AG10803 (cell line): ENCODE data around the gene FER1L5.
A peak's percentile ranks its signal among the peaks of the same experiment; 100 is the strongest.

Source experiments
- DNase-seq: peaks from one replicate; pipeline ENCODE4 v3.0.0; 2010; ENCODE audit warnings: low read depth
- H3K4me3 ChIP-seq: 2 replicates; pipeline ENCODE4 v1.5.1; 2011; ENCODE audit warnings: mild to moderate bottlenecking, low read length, control low read depth
- TF ChIP-seq, protein P1 (sequence below): conservative IDR thresholded peaks from 2 replicates; pipeline ENCODE4 v1.5.1; 2011; ENCODE audit warnings: mild to moderate bottlenecking, low read length, control low read depth, inconsistent platforms

FER1L5 gene

DNA sequence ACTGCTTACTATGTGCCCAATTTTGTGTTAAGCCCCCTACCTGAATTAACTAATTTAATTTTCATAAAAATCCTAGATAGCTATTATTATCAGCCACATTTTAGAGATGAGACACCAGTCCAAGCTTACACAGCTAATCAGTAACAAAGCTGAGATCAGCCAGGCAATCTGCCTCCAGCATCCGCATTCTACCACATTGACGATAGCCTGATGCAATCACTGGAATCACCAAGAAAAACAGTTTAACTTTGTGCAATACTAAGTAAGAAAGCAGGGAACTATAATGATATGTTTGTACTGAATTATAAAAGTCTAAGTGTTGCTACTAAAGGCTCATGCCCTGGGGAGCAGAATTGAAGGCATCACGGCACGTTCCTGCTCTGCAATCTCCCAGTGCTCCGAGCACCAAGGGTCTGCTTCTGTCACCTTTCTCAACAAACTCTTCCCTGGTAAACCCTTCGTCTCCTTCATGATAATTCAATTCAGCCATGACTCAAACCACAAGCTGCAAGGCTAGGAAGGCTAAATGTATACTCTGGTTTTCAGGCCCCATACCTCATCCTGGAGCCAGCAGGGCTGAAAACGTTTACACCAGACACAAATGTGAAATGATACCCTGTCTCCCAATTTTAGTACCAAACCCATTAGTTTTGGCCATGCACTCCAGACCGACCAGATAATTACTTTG, 23.8 kb upstream of the FER1L5 start:
- peak; percentile 56 for DNase-seq
- TF ChIP-seq, protein P1, sequence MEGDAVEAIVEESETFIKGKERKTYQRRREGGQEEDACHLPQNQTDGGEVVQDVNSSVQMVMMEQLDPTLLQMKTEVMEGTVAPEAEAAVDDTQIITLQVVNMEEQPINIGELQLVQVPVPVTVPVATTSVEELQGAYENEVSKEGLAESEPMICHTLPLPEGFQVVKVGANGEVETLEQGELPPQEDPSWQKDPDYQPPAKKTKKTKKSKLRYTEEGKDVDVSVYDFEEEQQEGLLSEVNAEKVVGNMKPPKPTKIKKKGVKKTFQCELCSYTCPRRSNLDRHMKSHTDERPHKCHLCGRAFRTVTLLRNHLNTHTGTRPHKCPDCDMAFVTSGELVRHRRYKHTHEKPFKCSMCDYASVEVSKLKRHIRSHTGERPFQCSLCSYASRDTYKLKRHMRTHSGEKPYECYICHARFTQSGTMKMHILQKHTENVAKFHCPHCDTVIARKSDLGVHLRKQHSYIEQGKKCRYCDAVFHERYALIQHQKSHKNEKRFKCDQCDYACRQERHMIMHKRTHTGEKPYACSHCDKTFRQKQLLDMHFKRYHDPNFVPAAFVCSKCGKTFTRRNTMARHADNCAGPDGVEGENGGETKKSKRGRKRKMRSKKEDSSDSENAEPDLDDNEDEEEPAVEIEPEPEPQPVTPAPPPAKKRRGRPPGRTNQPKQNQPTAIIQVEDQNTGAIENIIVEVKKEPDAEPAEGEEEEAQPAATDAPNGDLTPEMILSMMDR: no peak
- no peak overlapping the region for H3K4me3 ChIP-seq

DNA sequence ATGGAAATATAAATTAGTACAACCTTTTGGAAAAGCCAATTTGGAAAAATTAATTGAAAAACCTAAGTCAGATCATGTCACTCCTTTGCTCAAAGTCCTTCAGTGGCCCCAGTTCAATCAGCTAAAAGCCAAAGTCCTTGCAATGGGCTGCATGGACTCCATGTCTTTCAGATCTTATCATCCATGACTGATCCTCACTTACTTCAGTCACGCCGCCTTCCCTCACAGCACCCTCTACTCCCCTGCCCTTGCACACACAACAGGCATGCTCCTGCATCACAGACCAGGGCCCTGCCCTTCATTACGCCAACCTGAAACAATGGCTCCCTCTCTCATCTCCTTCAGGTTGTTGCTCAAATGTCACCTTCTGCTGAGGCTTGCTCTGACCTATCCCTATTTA, 20.0 kb upstream of the FER1L5 start:
- no peak for DNase-seq
- no peak overlapping the region for H3K4me3 ChIP-seq
- TF ChIP-seq, protein P1: no peak

DNA sequence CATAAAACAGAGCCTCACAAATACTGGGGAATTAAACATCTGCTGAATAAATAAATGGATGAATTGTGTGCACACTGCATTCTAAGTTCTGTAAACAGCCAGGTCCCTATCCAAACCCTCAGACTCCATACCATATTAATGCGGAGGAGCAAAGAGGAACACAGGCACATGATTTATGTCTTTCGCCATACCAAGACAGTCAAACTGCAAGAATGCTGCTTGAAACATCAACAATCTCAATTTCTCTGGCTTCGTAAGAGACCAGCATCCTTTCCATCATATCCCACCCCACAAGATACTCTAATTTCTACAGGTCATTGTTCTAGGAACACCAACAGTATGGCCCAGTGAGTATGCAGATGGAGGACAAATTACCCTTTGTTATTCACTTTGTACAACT, 19.4 kb upstream of the FER1L5 start:
- H3K4me3 ChIP-seq: no peak overlapping the region
- DNase-seq: no peak
- TF ChIP-seq, protein P1: no peak

DNA sequence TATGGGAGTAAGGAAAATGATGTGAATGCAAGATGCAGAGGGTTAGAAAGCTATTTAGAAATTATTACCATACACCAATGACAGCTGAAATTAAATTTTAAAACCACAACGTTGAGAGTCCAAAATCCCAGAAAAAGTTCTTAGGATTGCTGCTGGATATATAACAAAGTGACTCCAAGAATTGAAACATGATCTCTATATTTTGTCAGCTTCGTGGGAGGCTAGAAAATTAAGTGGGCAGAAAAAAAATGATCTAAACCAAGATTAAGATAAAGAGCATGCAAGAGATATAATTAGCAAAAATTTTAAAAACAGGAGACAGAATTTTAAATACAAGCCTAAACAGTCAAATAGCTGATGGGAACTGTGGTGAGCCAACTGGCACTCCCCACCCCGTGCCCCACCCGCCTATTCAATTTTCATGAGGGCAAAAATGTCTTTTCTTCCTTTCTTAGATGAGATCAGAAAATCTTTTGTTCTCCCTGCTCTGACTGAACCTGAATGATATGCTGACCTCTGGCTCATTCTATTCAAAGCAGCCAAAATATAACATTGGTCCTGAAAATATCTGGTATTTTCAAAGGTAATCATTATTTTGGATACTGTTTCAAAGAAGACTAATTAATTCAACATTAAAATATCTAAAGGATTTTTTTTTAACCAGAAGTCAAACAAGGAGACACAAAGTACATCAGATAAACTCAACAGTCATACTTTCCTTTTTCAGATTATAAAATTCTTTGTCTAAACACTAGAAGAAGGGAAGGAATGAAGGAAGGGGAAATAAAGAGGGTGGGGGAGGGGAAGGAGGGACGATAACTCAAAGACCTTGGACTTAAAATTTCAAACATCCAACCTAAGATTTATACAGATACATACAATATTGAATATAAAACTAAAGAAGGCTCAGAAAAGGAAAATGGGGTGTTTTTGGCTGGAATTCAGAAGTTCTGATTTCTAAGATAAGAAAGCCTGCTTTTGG, 16.7 kb upstream of the FER1L5 start:
- H3K4me3 ChIP-seq: no peak overlapping the region
- no peak for DNase-seq
- TF ChIP-seq, protein P1: no peak

DNA sequence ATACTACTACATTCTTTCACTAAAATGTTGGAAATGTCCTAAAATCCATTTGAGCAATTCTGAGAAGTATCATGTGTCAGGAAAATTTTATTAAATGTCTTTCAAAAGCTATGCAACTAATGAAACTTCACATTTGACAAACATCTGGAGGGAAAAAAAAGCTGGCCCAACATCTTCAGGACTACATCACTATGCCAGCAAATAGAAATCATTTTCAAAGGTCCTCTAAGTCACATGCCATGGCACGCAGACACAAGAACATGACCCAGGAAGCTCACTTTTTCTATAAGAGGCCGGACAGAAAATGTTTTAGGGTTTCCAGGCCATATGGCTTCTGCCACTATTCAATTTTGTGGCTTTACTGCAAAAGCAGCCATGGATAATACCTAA, 16.0 kb upstream of the FER1L5 start:
- peak; percentile 30 for DNase-seq
- no peak overlapping the region for H3K4me3 ChIP-seq
- TF ChIP-seq, protein P1: no peak

DNA sequence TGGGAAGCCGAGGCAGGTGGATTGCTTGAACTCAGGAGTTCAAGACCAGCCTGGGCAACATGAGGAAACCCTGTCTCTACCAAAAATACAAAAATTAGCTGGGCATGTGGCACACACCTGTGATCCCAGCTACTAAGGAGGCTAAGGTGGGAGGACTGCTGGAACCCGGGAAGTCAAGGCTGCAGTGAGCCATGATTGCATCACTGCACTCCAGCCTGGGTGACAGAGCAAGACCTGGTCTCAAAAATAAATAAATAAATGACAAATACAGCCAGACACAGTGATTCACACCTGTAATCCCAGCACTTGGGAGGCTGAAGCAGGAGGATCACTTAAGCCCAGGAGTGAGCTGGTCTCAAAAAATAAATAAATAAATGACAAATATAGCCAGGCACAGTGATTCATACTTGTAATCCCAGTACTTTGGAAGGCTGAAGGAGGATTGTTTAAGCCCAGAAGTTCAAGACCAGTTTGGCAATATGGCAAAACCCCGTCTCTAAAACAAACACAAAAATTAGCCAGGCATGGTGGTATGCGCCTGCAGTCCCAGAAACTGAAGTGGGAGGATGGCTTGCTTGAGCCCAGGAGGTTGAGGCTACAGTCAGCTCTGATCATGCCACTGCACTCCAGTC, 10.6 kb upstream of the FER1L5 start:
- H3K4me3 ChIP-seq: no peak overlapping the region
- peak; percentile 62 for DNase-seq
- TF ChIP-seq, protein P1: no peak
